ENCODE data around the gene ADGRG6. TPM values are rescaled to one million over a fixed set of nuclear protein-coding genes. Genes with fewer than 3 reads are reported as not detected.

Gene ADGRG6
- polyA plus RNA-seq, 1 of the 3 experiments (the other 2 are of a cell fraction), result 61.5 TPM

- no peaks in the 10 kb centered on the region for H3K9me3 ChIP-seq
- no peak for DNase-seq
- H2AFZ ChIP-seq (ENCODE audit: low read depth), result peak overlapping the region; percentile 83
- TF ChIP-seq PBX3 (IDR thresholded peaks at IDR 0.05) (peak; percentile 23), REST (IDR thresholded peaks at IDR 0.05; ENCODE audit: low read depth, low read length) (no peak), ZBTB33 (IDR thresholded peaks at IDR 0.05; ENCODE audit: borderline replicate concordance, low read depth) (no peak), MEF2A (IDR thresholded peaks at IDR 0.05; ENCODE audit: borderline replicate concordance, low read depth) (no peak), JUND (IDR thresholded peaks at IDR 0.05) (peak; percentile 34), CTCF (IDR thresholded peaks at IDR 0.05) (no peak)
- H3K4me1 ChIP-seq (ENCODE audit: control insufficient read depth in 1 of 2, insufficient read depth in 2 of 2, low read depth in 1 of 2, low read length in 1 of 2), result no peaks in the 10 kb centered on the region; a peak in 2 of 4 replicates
- peaks cover 20% of the 10 kb centered on the region for H3F3A ChIP-seq (replicated peaks; ENCODE audit: insufficient read depth)
- H3K79me2 ChIP-seq (ENCODE audit: insufficient read depth), result no peaks in the 10 kb centered on the region
- no peak overlapping the region for H3K4me3 ChIP-seq (ENCODE audit: low read depth in 2 of 2, low read length in 1 of 2)
- 4% methylated on average over 5 of the region's 5 CpGs for WGBS (ENCODE audit: low lambda C conversion rate)
- H3K36me3 ChIP-seq (replicated peaks in 1 of 2; ENCODE audit: control insufficient read depth in 1 of 2, insufficient read depth in 2 of 2, low read length in 1 of 2), result no peaks in the 10 kb centered on the region
- peak overlapping the region; percentile 60 to 77; a peak in 3 of 4 replicates for H3K27ac ChIP-seq (ENCODE audit: low read depth in 2 of 2, low read length in 1 of 2)
- H3K27me3 ChIP-seq (ENCODE audit: insufficient read depth), result no peaks in the 10 kb centered on the region
- no peaks in the 10 kb centered on the region for H3K9me2 ChIP-seq
- peak overlapping the region; percentile 34; the same call in 1 of the 2 replicates for H3K9ac ChIP-seq
- no peaks in the 10 kb centered on the region for H4K20me1 ChIP-seq (ENCODE audit: insufficient read depth)
- H3K4me2 ChIP-seq, result peak overlapping the region; percentile 57; the same call in 1 of the 2 replicates
- CTCF ChIA-PET, result no interaction called here
- POLR2A ChIA-PET, result no interaction called here
These were observed 26.4 kb upstream of the ADGRG6 start for GRCh38 chr6:142275236-142276006.
